H1 (cell line): ENCODE data around the gene CHN2. TPM values are rescaled to one million over a fixed set of nuclear protein-coding genes. Genes with fewer than 3 reads are reported as not detected.

Experiments
- CTCF ChIA-PET: fragments of 300-600 bp; sonication (Branson Sonifier 250); formaldehyde crosslinking; loops from one replicate; lab custom pipeline; 2021; ENCODE audit not compliant: partially characterized antibody; lab: Charles Lee
- POLR2A ChIA-PET: fragments of 300-600 bp; sonication (Branson Sonifier 250); formaldehyde crosslinking; loops from one replicate; lab custom pipeline; 2021; ENCODE audit warnings: inconsistent platforms; ENCODE audit not compliant: partially characterized antibody; lab: Charles Lee
- DNase-seq, 2 experiments: peaks; one replicate each; pipeline versions ENCODE4 v3.0.0 to v3.0.0-alpha.2; 2010 to 2022; ENCODE audit warnings: low spot score in 2 of 2, low read depth in 1 of 2, mixed read lengths in 1 of 2
- FAIRE-seq: peaks from 2 replicates; lab custom pipeline; 2011; peaks lifted over from hg19 to GRCh38; lab: Jason Lieb, UNC
- H2AFZ ChIP-seq: 2 replicates; pipeline ENCODE4 v1.8.1; 2012; ENCODE audit warnings: low read length, inconsistent platforms
- H2AK5ac ChIP-seq: 2 replicates; pipeline ENCODE4 v1.6.1; 2013; ENCODE audit warnings: low read depth, low read length
- H2BK120ac ChIP-seq: replicated peaks from 2 replicates; pipeline ENCODE3; 2013; ENCODE audit warnings: low read depth, low read length, inconsistent platforms
- H2BK12ac ChIP-seq: 2 replicates; pipeline ENCODE4 v1.6.1; 2013; ENCODE audit warnings: low read depth, low read length
- H2BK15ac ChIP-seq: 2 replicates; pipeline ENCODE4 v1.6.1; 2013; ENCODE audit warnings: low read length
- H2BK20ac ChIP-seq: 2 replicates; pipeline ENCODE4 v1.6.1; 2013; ENCODE audit warnings: low read length
- H2BK5ac ChIP-seq: 2 replicates; pipeline ENCODE4 v1.6.1; 2013; ENCODE audit warnings: low read depth, low read length
- H3K14ac ChIP-seq: 2 replicates; pipeline ENCODE4 v1.6.1; 2013; ENCODE audit warnings: inconsistent platforms; ENCODE audit not compliant: insufficient read length
- H3K18ac ChIP-seq: 2 replicates; pipeline ENCODE4 v1.6.1; 2013; ENCODE audit warnings: low read length; ENCODE audit errors: extremely low read depth
- H3K23ac ChIP-seq: 2 replicates; pipeline ENCODE4 v1.6.1; 2013; ENCODE audit warnings: inconsistent platforms; ENCODE audit not compliant: insufficient read length
- H3K23me2 ChIP-seq: 2 replicates; pipeline ENCODE4 v1.6.1; 2013; ENCODE audit warnings: low read depth, low read length
- H3K27ac ChIP-seq: 2 replicates; pipeline ENCODE4 v1.6.1; 2011; ENCODE audit warnings: low read depth, low read length, inconsistent platforms
- H3K27me3 ChIP-seq, 4 experiments: replicated peaks in 1 of 4; 1 replicate in 1 of 4; 2 replicates in 3 of 4; pipeline versions ENCODE4 v1.6.1 to v1.8.1; 2011 to 2013; ENCODE audit warnings: low read length in 3 of 4, mild to moderate bottlenecking in 3 of 4, inconsistent platforms in 2 of 4, mixed read lengths in 2 of 4, moderate library complexity in 1 of 4; ENCODE audit not compliant: control insufficient read depth in 3 of 4, insufficient read depth in 3 of 4; ENCODE audit errors: extremely low read depth in 1 of 4
- H3K36me3 ChIP-seq, 4 experiments: 2 replicates each; pipeline versions ENCODE4 v1.6.1 to v1.8.1; 2011 to 2013; ENCODE audit warnings: mild to moderate bottlenecking in 4 of 4, low read length in 3 of 4, moderate library complexity in 2 of 4, control low read depth in 1 of 4, inconsistent platforms in 1 of 4; ENCODE audit not compliant: insufficient read depth in 4 of 4, control insufficient read depth in 2 of 4
- H3K4ac ChIP-seq: replicated peaks from 2 replicates; pipeline ENCODE3; 2013; ENCODE audit warnings: low read length, low read depth, mixed read lengths, inconsistent platforms; ENCODE audit not compliant: insufficient read length
- H3K4me1 ChIP-seq, 4 experiments: replicated peaks in 1 of 4; 1 replicate in 1 of 4; 2 replicates in 3 of 4; pipeline versions ENCODE4 v1.6.1 to v1.8.1; 2011 to 2013; ENCODE audit warnings: low read length in 3 of 4, inconsistent platforms in 2 of 4, mixed read lengths in 1 of 4; ENCODE audit not compliant: insufficient read depth in 4 of 4, control insufficient read depth in 3 of 4
- H3K4me2 ChIP-seq, 2 experiments: 2 replicates each; pipeline versions ENCODE4 v1.6.1 to v1.8.1; 2011 to 2013; ENCODE audit warnings: low read depth in 2 of 2, low read length in 2 of 2, control low read depth in 1 of 2, inconsistent platforms in 1 of 2, mild to moderate bottlenecking in 1 of 2; ENCODE audit not compliant: insufficient read depth in 1 of 2
- H3K4me3 ChIP-seq, 4 experiments: fragments of 200-600, 300-600 bp in 1 of 4; sonication (generic), shearing (Covaris generic), sonication (Bioruptor Twin) in 1 of 4; 2 replicates each; pipeline versions ENCODE4 v1.5.1 to v1.8.1; 2011 to 2016; ENCODE audit warnings: low read length in 4 of 4, low read depth in 3 of 4, control low read depth in 2 of 4, inconsistent platforms in 2 of 4, mild to moderate bottlenecking in 2 of 4, mixed read lengths in 1 of 4, moderate library complexity in 1 of 4; ENCODE audit not compliant: insufficient read depth in 2 of 4; ENCODE audit errors: extremely low read depth in 1 of 4
- H3K56ac ChIP-seq: replicated peaks from 2 replicates; pipeline ENCODE3; 2013; ENCODE audit warnings: low read depth, mild to moderate bottlenecking, mixed read lengths, low read length, inconsistent platforms; ENCODE audit not compliant: insufficient read length
- H3K79me1 ChIP-seq: 2 replicates; pipeline ENCODE4 v1.6.1; 2013; ENCODE audit warnings: low read depth, low read length, control low read depth
- H3K79me2 ChIP-seq, 2 experiments: 2 replicates each; pipeline versions ENCODE4 v1.6.1 to v1.8.1; 2012 to 2013; ENCODE audit warnings: low read length in 2 of 2, mild to moderate bottlenecking in 2 of 2, inconsistent platforms in 1 of 2; ENCODE audit not compliant: insufficient read depth in 2 of 2, control insufficient read depth in 1 of 2
- H3K9ac ChIP-seq, 4 experiments: replicated peaks in 1 of 4; 1 replicate in 1 of 4; 2 replicates in 3 of 4; pipeline versions ENCODE4 v1.6.1 to v1.8.1; 2011 to 2013; ENCODE audit warnings: low read depth in 3 of 4, low read length in 3 of 4, control low read depth in 2 of 4, mild to moderate bottlenecking in 2 of 4, moderate library complexity in 2 of 4, inconsistent platforms in 1 of 4; ENCODE audit errors: extremely low read depth in 1 of 4
- H3K9me3 ChIP-seq, 2 experiments: 2 replicates each; pipeline versions ENCODE4 v1.6.1 to v1.8.1; 2012 to 2013; ENCODE audit warnings: mild to moderate bottlenecking in 2 of 2, moderate library complexity in 2 of 2, control low read depth in 1 of 2, inconsistent platforms in 1 of 2, low read depth in 1 of 2, low read length in 1 of 2, mixed read lengths in 1 of 2; ENCODE audit not compliant: insufficient read depth in 2 of 2
- H4K20me1 ChIP-seq, 2 experiments: replicated peaks in 1 of 2; 2 replicates each; pipeline versions ENCODE3 to v1.8.1; 2011 to 2013; ENCODE audit warnings: inconsistent platforms in 2 of 2, low read length in 2 of 2, mild to moderate bottlenecking in 1 of 2; ENCODE audit not compliant: insufficient read depth in 2 of 2, control insufficient read depth in 1 of 2
- H4K5ac ChIP-seq: 2 replicates; pipeline ENCODE4 v1.6.1; 2013; ENCODE audit warnings: low read length, low read depth, mixed read lengths, inconsistent platforms; ENCODE audit not compliant: insufficient read length
- H4K8ac ChIP-seq: 2 replicates; pipeline ENCODE4 v1.8.0; 2013; ENCODE audit warnings: mild to moderate bottlenecking, moderate library complexity, low read length, inconsistent platforms; ENCODE audit not compliant: insufficient read depth; ENCODE audit errors: extremely low read depth
- H4K91ac ChIP-seq: replicated peaks from 2 replicates; pipeline ENCODE3; 2013; ENCODE audit warnings: low read length, mixed read lengths, inconsistent platforms; ENCODE audit not compliant: insufficient read length
- CEBPB ChIP-seq: IDR thresholded peaks from 2 replicates; pipeline ENCODE4 v1.6.1; 2012; ENCODE audit warnings: low read depth, low read length
- FOSL1 ChIP-seq: IDR thresholded peaks from 2 replicates; pipeline ENCODE4 v1.6.1; 2011; ENCODE audit warnings: mild to moderate bottlenecking, low read depth, low read length, moderate library complexity; ENCODE audit not compliant: insufficient read depth
- HDAC6 ChIP-seq: IDR thresholded peaks from one replicate; pipeline ENCODE4 v1.7.1; 2012; ENCODE audit warnings: low read depth, mild to moderate bottlenecking, inconsistent platforms, low read length, moderate library complexity
- JUND ChIP-seq: IDR thresholded peaks from 2 replicates; pipeline ENCODE4 v1.6.1; 2011; ENCODE audit warnings: mild to moderate bottlenecking, improper control_type of control experiment, low read length
- KDM4A ChIP-seq: IDR thresholded peaks from one replicate; pipeline ENCODE4 v1.7.1; 2012; ENCODE audit warnings: low read depth, mild to moderate bottlenecking, moderate library complexity, low read length, inconsistent platforms; ENCODE audit not compliant: severe bottlenecking
- MAFK ChIP-seq: IDR thresholded peaks from 2 replicates; pipeline ENCODE4 v1.6.1; 2012; ENCODE audit warnings: low read depth, mild to moderate bottlenecking, improper control_type of control experiment, low read length
- POU5F1 ChIP-seq: IDR thresholded peaks from 2 replicates; pipeline ENCODE4 v1.6.1; 2011; ENCODE audit warnings: low read depth, mild to moderate bottlenecking, low read length, moderate library complexity
- RBBP5 ChIP-seq: IDR thresholded peaks from 2 replicates; pipeline ENCODE4 v1.7.1; 2012; ENCODE audit warnings: low read depth, mild to moderate bottlenecking, inconsistent platforms, low read length, moderate library complexity, borderline replicate concordance
- RNF2 ChIP-seq: fragments of 200-900, 300-1000 bp; sonication (generic); IDR thresholded peaks from 2 replicates; pipeline ENCODE4 v1.7.1; 2016; ENCODE audit warnings: borderline replicate concordance, low read depth, mild to moderate bottlenecking, antibody characterized with exemption, low read length; ENCODE audit not compliant: poor library complexity, severe bottlenecking; ENCODE audit errors: missing control alignments
- RXRA ChIP-seq: IDR thresholded peaks from 2 replicates; pipeline ENCODE4 v1.6.1; 2011; ENCODE audit warnings: low read depth, mild to moderate bottlenecking, low read length, moderate library complexity; ENCODE audit not compliant: insufficient read depth
- SAP30 ChIP-seq: fragments of 300-600 bp; sonication (generic); IDR thresholded peaks from 2 replicates; pipeline ENCODE4 v1.7.1; 2012; ENCODE audit warnings: low read length, moderate library complexity, mild to moderate bottlenecking, inconsistent platforms; ENCODE audit not compliant: insufficient read depth, insufficient replicate concordance
- SRF ChIP-seq: IDR thresholded peaks from 2 replicates; pipeline ENCODE4 v1.6.1; 2011; ENCODE audit warnings: mild to moderate bottlenecking, low read depth, low read length, moderate library complexity
- TAF7 ChIP-seq: optimal IDR thresholded peaks from 2 replicates; pipeline ENCODE3; 2011; ENCODE audit warnings: low read depth, mild to moderate bottlenecking, inconsistent platforms, low read length, moderate library complexity, borderline replicate concordance
- TCF12 ChIP-seq: IDR thresholded peaks from 2 replicates; pipeline ENCODE4 v1.6.1; 2011; ENCODE audit warnings: low read depth, mild to moderate bottlenecking, low read length
- ZNF274 ChIP-seq: IDR thresholded peaks from 2 replicates; pipeline ENCODE4 v1.7.0; 2012; ENCODE audit warnings: low read length, borderline replicate concordance; ENCODE audit errors: extremely low read depth
- WGBS, 2 experiments: shearing (Covaris generic) in 1 of 2; methylation state at CpG; one replicate each; pipeline versions ENCODE4 v1.1.6 to v1.1.7; 2013 to 2015; ENCODE audit warnings: low lambda C conversion rate in 2 of 2, mixed read lengths in 2 of 2, inconsistent platforms in 1 of 2, low coverage in 1 of 2, missing lambda C conversion rate in 1 of 2; ENCODE audit not compliant: insufficient replicate concordance in 2 of 2, insufficient coverage in 1 of 2, insufficient read length in 1 of 2; ENCODE audit errors: extremely low coverage in 1 of 2, missing lambda C conversion rate in 1 of 2; 5-methylcytosine and 5-hydroxymethylcytosine counted together
- polyA plus RNA-seq, 7 experiments: library from polyadenylated mRNA; depleted of rRNA in 3 of 7; stranded (reverse) in 5 of 7; unstranded in 2 of 7; fragments of >200 nt in 5 of 7; fragments of 200-250 nt in 2 of 7; gene quantifications; 1 replicate in 5 of 7; 2 replicates in 1 of 7; 4 replicates in 1 of 7; pipeline versions ENCODE4 v1.2.1 to v1.2.3, GENCODE V29; 2011 to 2013; ENCODE audit warnings: missing spikeins in 2 of 7, mixed read lengths in 2 of 7
- total RNA-seq: library from RNA; stranded (reverse); fragmentation: NEBNext Ultra II Directional; extraction: Animal tissue kit (Norgen Biotek cat#: 25700); gene quantifications from 2 replicates; pipeline ENCODE4 v1.2.1, GENCODE V29; 2021

The CHN2 gene
- total and polyA plus RNA-seq, 2 of the 8 experiments (the other 6 are each of a cell fraction or from before 2014, with no cell fraction given): 2.9 to 4.8 TPM

- 94% methylated on average over 3 of the region's 3 CpGs; no CpG with 5 or more reads in 1 of the 2 experiments for WGBS, 2 experiments
- POLR2A ChIA-PET: no interaction called here
- TF ChIP-seq RBBP5 (no peak), TCF12 (no peak), CEBPB (no peak), ZNF274 (no peak), RXRA (no peak), SRF (no peak), MAFK (no peak), POU5F1 (no peak), KDM4A (no peak), TAF7 (no peak), HDAC6 (no peak), JUND (no peak), FOSL1 (no peak), RNF2 (no peak), SAP30 (no peak)
Measured at GRCh38 chr7:29447828-29448227, 253.3 kb downstream of the CHN2 start.

More at GRCh38 chr7:29447828-29448227, 253.3 kb downstream of the CHN2 start:
- Histone ChIP-seq H3K9me3 (no peaks in the 10 kb centered on the region), H2AK5ac (no peak overlapping the region), H4K20me1 (no peaks in the 10 kb centered on the region), H3K79me1 (no peaks in the 10 kb centered on the region), H3K4me3 (no peak overlapping the region), H4K5ac (no peak overlapping the region), H3K79me2 (no peaks in the 10 kb centered on the region), H3K27me3 (no peaks in the 10 kb centered on the region), H3K9ac (no peak overlapping the region), H3K36me3 (no peaks in the 10 kb centered on the region), H3K23me2 (no peaks in the 10 kb centered on the region), H3K23ac (no peak overlapping the region), H4K8ac (no peak overlapping the region), H3K56ac (no peak overlapping the region), H3K4me1 (no peaks in the 10 kb centered on the region), H3K4ac (no peak overlapping the region), H4K91ac (no peak overlapping the region), H2BK120ac (no peak overlapping the region), H2BK5ac (no peak overlapping the region), H3K27ac (no peak overlapping the region), H2AFZ (no peak overlapping the region), H2BK20ac (no peak overlapping the region), H2BK15ac (no peak overlapping the region), H3K18ac (no peak overlapping the region), H3K4me2 (no peak overlapping the region), H2BK12ac (no peak overlapping the region), H3K14ac (no peak overlapping the region)
- DNase-seq (no peak), FAIRE-seq (no peak)
- CTCF ChIA-PET: interaction anchor here (0.9 to 1.1 kb wide), 2 partner anchors 39 to 258 kb away, joined by 3 read pairs; no protein-coding TSS in a partner anchor
